Retina (tissue), 1 donor: ENCODE measurements around the gene FBXO44.

Source experiments
- DNase-seq: peaks from one replicate; pipeline ENCODE4 v3.0.0-alpha.2; 2016

The FBXO44 gene

DNA sequence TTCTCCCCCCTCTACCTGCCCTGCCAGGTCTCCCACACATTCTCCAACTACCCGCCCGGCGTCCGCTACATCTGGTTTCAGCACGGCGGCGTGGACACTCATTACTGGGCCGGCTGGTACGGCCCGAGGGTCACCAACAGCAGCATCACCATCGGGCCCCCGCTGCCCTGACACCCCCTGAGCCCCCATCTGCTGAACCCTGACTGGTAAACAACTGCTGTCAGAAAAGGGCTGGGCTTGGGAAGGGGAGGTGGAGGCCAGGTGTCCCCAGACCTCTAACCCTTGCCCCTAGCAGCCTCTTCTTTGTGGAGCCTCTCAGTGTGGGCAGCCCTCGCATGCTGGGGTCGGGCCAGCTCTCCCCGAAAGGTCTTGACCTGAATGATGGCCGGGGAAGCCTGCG is 6.4 kb downstream of the FBXO44 start:
- no peak for DNase-seq

DNA sequence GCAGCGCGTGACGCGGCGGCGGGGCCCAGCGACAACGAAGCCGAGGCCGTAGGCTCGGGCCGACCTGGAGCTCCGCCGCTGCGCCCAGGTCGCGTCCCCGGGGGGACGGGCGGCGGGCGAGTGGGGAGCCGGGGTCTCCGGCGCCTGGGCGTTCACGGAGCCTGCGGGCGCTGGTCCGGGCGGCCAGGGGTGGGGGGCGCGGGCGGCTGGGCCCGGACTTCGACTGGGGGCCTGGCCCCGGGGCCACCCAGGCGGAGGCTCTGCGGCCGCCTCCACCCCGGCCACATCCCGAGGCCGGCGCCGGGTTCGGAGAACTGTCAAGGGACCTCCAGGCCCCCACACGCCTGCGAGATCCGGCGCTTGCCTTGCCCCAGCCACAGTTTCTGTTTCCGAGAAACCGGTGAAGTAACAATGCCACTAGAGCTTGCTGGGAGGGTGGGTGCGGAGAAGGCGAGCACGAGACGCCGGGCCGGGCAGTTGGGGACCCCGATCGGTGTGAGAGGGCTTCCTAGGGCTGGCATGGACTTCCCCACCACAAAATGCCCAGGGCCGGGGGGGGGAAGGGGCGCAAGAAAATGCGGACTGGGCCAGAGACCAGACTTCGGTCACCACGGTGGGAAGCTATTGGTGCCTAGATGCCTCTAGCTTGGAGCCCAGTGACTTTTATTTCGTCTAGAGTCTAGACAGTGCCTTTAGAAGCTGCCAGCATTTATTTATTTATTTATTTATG is 9.8 kb downstream of the FBXO44 start:
- DNase-seq: peak; percentile 67

DNA sequence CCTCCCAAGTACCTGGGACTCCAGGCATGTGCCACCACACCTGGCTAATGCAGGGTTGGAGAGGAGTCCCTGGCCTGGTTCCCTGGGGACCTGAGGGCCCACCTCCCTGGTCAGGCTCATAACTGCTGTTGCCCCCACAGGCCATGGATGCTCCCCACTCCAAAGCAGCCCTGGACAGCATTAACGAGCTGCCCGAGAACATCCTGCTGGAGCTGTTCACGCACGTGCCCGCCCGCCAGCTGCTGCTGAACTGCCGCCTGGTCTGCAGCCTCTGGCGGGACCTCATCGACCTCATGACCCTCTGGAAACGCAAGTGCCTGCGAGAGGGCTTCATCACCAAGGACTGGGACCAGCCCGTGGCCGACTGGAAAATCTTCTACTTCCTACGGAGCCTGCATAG is 13.8 kb downstream of the FBXO44 start:
- DNase-seq: no peak

DNA sequence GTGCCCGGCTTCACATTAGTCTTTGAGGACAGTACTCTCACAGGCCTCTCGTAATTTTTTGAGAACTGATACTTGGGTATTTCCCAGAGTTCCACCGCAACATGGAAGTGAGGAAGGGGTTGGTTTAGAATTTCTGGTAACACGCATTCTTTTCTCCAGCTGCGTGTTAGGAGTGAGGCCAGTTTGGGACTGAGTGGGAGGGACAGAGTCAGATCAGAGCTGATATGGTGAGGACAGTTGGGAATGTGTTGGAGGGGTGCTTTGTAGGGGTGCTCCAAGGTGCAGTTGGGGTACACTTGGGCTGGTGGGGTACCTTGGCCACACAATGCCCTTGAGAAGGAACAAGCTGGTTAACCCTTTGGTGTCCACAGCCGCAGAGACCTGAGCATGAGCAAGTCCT is 16.1 kb downstream of the FBXO44 start:
- DNase-seq: no peak

DNA sequence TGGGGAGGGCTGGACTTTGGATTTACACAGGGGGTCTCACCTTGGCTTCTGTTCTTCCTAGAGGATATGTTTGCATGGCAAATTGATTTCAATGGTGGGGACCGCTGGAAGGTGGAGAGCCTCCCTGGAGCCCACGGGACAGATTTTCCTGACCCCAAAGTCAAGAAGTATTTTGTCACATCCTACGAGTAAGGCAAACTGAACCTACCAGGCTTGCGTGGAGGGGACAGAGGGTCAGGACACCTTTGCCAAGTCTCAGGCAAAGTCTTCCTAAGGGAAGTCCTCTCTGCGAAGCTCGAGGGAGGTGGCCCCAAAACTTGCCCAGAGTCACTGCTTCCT is 16.5 kb downstream of the FBXO44 start:
- DNase-seq: no peak

DNA sequence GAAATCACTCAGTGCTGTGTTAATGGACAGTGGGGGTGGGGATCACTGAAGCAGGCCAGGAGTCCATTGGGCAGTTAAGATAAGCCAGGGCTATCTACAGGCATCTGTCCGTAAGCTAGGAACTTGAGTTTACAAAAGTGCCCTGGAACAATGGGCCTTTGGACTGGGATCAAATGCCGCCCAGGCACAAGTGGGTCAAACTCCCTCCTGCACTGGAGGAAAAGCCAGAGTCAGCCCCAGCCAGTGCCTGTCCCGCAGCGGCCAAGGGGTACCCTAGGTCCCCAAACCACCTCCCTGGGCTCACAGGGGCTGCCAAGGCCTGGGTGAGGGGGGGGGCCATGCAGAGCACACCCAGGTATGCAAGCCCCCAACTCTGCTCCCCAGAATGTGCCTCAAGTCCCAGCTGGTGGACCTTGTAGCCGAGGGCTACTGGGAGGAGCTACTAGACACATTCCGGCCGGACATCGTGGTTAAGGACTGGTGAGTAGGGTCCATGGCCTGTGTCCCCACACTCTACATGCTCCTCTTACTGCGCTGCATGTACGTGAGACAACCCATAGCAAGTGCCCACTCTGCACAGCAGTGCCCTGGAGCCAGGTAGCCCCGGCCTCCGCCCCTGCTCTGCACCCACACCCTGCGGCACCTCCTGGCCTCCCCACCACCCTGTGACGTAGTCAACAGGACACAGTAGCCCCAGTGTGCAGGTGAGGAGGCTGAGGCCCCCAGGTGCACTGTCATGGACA is 17.0 kb downstream of the FBXO44 start:
- no peak for DNase-seq

DNA sequence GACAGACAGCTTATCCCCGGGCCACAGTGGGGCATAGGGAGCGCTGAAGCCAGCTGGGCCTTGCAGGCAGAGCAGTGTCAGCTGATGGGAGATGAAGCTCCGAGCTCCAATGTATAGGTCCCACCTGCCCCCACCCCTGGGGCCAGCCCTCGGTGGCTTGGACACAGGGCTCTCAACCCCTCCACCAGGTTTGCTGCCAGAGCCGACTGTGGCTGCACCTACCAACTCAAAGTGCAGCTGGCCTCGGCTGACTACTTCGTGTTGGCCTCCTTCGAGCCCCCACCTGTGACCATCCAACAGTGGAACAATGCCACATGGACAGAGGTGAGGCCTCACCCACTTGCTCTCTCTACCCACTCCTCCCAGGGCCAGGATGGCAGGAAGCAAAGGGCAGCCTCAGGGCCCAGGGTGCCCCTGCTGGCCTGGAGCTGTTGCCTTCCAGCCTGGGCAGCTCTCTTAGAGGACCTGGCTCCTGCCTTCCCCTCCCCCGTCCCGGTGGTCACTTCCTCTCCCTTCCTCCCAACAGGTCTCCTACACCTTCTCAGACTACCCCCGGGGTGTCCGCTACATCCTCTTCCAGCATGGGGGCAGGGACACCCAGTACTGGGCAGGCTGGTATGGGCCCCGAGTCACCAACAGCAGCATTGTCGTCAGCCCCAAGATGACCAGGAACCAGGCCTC is 18.6 kb downstream of the FBXO44 start:
- no peak for DNase-seq

DNA sequence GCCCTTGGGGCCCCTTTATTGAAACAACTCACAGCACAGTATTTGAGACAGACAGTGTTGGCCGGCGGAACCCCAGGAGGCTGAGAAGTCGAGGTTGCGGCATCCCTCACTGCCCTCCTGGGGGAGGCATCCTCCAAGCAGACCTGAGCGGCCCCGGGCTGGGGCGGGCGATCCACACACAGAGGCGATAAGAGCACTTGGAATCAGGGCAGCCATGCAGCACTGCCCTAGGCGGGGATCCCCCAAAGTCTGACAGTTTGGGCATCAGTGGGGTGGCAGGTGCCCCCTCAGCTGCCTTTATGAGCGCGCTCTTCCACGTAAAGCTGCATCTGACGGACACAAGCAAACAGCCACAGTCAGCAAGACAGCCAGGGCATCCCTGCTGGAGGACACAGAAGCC is 19.8 kb downstream of the FBXO44 start:
- no peak for DNase-seq

DNA sequence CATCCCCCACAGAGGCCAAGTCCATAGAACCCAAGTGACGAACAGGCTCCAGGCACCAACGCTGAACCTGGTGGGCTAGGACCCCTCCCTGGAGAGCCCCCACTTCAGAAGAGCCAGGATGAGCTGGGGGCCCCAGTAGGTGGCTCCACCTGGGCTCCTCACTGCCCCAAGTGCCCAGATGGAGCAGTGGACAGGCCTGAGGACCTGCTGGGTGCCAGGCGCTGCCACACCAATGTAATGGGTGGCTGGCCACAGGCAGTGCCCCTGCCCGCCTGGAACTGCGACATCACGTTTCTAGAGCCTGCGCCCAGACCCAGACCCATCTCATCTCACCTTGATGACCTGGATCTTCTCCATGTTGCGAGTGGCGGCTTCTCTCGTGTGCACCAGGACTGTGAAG is 20.6 kb downstream of the FBXO44 start:
- no peak for DNase-seq

DNA sequence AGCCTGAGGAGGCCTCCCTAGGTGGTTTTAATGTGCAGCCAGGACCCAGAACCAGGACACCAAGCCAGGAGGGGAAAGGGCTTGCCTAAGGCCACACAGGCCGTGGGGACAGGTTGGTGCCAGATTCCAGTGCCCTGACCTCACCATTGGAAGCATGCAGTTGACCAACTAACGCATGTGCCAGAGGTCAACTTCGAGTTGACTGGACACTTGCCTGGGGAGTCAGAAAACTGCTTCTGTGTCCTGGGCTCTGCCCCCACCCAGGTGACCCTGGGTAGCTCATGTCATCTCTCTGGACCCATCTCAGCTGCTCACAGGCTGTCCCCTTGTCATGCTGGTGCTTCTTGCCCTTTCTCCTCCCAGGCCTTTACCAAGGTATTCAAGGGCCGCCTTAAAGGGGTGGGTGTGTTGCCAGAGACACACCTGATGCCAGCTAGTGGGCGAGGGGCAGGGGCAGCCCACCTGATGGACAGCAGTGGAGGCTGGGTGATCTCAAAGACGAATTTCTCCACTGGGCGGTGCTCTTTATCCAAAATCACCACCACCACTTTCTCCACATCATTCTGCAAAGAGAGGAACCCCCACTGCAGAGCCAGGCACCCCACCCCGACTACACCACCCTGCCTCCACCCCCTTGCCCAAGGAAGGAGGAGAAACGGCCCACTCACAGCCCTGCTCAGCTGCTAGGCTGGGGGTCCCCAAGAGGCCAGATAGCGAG is 21.9 kb downstream of the FBXO44 start:
- no peak for DNase-seq

DNA sequence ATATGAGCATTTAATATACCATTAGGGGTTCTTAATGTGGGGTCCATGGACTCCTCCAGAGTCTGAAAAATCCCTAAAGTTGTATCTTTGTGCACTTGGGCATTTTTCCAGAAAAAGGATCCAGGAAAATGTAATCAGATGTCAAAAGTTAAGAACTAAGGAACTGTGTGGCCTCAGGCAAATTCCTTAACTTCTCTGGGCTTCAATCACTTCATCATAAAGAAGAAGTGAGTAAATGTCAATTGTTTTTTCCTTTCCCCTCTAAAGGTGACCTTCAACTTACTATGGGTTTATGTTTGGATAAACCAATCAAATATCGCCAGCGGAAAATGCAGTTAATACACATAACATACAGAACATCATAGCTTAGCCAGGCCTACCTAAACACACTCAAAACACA is 23.8 kb downstream of the FBXO44 start:
- DNase-seq: no peak

DNA sequence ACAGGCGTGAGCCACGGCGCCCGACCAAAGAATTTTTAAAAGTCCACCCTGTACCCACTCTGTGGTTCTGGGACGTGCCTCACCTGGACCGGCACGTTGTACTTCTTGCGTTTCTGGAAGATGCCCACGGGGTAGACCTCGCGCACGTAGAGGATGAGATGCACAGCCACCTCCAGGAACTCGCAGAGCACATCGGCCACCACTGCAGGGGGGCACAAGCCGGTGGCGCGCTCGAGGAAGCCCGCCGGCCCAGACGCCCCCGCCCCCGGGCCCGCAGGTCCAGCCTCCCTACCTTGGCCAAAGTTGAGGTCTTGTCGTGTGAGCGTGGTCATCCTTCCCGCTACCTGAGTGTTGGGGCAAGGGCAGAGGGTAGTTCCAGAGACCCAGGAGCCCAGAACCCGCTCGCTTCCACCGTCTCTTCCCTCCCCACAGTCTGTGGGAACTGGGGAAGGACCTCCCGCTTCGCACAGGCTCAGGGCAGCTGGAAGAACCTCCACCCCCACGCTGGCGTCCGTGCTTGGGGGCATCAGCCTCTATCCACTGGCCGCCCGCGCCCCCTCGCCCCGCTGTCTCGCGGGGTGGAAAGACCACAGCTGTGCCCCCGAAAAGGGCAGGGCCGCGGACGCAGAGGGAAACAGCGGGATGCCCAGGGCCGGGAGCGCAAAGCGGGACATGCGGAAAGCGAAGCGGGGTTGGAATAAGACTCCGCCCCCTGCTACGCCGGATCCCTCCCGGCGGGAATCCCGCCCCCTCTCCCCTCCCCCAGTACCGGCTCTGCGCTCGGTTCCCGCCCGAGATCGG is 25.8 kb downstream of the FBXO44 start:
- peak; percentile 83 for DNase-seq

DNA sequence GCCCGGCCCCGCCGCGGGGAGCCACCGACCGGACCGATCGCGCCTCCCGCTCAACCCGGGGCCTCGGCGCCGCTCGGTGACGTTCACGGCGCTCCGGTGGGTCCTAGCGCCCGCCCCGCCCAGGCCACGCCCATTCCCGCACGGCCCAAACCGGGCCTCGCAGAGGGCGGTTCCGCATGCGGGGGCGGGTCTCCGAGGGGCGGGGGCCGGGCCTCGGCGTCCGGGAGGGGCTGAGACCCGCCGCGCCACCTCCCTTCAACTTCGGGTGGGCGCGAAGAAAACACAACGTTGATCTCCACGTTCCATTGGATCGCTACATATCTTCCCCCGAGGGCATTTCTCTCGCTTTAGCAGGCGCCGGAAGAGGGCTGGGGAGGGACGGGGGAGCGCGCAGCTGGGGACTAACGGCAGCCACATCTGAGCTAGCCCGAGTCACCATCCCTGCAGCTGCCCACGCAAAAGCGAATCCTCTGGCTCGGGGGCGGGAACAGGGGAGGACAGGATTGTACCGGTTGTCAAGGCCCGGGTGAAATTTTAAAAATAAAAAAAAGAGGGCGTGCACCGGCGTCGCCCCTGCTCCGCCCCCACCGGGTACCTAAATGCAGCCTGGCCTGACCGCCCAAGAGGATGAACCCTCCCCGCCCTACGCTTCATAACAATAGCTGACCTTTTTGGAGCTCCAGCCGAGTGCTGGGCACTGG is 26.5 kb downstream of the FBXO44 start, which contains the start of gene MAD2L2:
TSS of gene MAD2L2 (minus strand) at position 78 of the 701 bp plus-strand sequence. CDS start 547 bp downstream, outside the sequence.
- peak; percentile 84 for DNase-seq

DNA sequence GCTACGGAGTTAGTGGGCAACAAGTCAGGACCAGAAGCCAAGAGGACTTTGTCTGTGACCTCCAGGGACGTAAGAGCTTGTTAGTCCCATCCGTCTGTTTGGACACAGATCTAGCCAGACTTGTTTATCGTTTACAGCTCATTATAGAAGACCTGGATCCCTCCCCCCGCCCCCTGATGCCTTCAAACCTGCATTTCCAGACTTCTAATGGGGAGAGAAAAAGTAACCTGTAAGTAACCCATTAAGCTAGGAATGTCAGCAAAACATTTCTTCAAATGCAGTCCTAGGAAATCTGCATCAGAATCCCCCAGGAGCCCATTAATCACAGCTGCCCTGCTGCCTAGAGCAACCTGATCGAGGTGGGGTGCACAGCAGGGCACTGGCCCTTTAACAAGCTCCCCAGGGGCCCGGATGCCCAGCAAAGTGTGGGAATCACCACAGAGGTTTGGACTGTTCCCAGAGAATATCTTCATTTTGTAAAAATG is 27.7 kb downstream of the FBXO44 start:
- no peak for DNase-seq

DNA sequence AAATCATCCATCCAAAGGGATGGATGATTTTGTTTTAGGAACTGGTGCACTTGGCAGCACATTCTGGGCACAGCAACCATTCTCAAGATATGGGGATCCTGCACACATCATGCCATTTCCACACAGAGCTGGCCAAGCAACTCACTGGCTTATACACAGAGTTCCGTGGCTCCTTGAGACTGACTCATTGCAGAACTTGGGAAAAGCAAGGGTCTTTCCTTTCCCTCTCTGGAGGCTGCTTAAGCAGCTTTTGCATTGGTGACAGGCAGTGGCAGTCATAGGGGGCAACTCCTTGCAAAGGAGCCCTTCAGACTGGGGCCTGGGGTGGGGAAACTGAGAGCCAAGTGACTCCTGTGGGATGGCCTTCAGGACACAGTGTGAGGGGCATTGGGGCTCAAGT is 28.1 kb downstream of the FBXO44 start:
- no peak for DNase-seq

DNA sequence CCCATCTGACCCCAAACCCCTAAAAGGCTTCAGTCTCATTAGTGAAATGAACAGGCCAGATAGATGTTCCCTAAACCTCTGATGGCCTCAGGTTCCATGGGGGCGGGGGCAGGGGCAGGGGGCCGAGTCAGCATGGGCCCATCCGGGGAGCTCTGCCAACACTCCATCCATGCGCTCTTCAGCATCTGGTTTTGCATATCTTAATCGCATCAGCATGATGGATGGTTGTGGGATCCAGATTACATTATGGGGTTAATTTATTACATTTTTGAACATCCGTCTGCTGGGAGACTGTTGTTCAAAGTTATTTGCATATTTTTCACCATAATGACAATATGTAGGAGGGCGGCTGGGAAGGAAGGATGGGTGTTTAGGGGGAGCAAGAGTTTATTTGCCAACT is 29.4 kb downstream of the FBXO44 start:
- DNase-seq: no peak

DNA sequence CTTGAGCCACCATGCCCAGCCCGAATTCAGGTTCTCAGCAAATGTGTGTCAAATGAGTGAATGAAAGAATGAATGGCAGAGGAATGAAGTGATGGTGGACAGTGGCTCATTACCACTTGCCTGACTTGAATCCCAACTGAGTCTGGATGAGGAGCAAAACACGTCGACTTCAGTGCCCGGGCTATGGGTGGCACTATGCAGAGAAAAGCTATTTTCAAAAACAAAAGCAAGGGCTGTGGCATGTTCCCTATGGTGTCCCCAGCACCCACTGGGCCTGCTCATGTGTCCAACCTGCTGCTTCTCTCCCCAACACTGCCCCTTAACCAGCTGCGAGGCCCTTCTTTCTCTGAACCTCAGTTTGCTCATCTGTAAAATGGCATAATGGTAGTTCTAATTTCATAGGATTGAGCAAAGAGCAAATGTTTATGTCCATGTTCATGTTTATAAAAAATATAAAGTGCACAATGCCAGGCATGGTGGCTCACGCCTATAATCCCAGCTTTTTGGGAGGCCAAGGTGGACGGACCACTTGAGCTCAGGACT is 30.6 kb downstream of the FBXO44 start:
- DNase-seq: no peak

DNA sequence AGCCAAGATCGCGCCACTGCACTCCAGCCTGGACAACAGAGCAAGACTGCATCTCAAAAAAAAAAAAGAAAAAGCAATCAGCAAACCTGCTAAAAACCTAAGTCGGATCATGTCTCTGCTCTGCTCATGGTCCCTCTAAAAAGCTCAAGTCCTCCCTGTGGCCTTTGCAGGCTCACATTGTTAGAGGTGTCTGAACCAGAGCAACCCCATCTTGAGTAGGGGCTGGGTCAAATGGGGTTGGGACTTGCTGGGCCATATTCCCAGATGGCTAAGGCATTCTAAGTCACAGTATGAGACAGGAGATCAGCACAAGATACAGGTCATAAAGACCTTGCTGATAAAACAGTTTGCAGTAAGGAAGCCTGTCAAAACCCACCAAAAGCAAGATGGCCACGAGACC is 33.8 kb downstream of the FBXO44 start:
- DNase-seq: no peak

DNA sequence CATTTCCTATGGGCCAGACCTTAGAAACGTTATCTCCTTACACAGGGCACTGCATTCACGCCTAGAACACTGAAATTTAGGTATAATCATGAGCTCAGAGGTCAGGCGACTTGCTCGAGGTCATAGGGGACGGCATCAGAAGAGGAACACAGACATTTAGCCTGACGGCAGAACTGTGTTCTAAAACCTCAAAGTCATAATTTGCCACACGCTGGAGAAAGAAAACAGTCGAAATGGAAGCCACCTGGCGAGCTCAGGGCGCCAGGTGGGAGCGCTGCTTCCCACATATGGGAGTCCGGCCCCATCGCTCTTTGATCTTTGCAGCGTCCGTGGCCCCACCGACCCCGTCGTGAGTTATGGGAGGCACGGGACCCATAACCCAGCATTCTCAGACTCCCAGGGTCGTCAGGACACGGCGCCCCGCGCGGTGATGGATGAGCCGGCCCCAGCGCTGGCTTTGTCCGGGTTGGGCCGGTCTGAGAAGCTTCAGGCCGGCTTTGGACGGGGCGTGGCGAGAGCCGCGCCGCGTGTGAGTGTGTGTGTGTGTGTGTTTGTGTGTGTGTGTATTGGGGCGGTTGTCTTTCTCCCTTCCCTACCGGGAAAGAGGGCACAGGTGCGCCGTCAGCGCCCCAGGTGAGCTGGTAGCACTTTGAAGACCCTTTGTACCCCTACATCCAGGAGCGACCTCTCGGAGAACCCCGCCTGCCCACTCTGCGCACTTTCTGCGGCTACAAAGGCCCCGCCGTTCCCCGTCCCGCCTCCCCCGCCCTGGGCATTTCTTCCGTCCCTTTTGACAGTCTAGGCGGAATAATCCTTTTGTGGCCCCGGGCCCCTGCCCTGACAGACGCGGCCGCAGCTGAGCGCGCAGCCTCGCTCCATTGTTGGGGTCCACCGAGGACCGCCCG is 36.0 kb downstream of the FBXO44 start:
- DNase-seq: peak; percentile 91

DNA sequence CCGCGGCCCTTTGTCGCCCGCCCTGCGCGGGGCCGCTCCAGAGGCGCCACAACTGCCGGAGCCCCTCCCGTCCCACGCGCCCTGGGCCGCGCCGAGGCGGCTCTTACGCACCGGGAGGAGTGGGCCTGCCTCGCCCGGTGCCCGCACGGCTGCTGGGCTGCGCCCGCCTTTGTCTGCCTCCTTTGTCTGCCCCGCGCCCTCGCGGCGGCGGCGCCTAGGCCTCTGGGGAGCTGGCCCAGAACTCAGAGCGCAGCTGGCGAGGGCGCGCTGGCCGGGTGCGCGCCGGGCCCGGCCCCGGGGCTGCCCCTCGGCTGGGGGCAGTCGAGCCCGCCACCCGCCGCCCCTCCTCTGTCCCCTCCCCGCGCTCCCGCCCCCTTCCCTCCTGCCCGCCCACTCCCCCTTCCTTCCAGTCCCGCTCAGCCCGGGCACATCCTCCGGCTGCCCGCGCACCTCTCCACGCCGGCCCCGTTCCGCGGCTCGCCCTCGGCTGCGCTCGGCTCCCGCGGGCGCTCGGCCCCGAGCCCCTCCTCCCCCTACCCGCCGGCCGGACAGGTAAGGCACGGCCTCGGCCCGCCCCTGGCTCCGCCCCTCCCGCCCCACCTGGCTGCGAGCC is 36.7 kb downstream of the FBXO44 start, which contains the start of gene DRAXIN:
TSS of gene DRAXIN (plus strand) at position 409 of the 613 bp plus-strand sequence. CDS start 14,549 bp downstream, outside the sequence.
- peak; percentile 88 for DNase-seq
